Measurements from ENCODE around the gene SSR2.

DNA sequence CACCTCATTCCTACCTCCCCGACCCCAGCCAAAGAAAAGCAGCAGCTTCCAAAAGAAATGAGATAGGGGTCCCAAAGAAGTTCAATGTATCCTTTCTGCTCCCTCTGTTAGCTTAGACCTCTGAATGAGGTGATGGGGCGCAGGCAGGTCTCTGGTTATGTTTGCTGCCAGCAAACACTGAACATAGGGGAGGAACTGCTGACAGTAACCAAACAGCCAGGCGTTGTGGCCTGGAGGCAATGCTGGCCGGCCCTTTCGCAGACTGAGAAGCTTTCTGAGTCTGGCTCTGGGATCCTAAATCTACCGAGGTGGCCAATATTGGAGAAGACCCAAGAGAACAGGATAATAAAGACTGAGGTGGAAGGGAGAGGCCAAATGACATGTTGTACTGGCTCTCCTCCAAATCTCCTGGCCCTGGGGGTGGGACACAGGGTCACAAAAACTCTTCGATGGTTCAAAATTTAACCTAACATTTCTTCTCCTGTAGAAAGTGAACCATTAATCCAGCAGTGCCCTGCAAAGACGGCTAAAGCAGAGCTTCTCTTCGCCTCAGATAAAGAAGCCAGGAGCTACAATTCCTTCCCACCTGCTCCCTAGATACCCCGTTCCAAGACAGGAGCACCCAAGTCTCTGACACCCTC, 19.6 kb downstream of the SSR2 start:
- TF ChIP-seq, protein P1, sequence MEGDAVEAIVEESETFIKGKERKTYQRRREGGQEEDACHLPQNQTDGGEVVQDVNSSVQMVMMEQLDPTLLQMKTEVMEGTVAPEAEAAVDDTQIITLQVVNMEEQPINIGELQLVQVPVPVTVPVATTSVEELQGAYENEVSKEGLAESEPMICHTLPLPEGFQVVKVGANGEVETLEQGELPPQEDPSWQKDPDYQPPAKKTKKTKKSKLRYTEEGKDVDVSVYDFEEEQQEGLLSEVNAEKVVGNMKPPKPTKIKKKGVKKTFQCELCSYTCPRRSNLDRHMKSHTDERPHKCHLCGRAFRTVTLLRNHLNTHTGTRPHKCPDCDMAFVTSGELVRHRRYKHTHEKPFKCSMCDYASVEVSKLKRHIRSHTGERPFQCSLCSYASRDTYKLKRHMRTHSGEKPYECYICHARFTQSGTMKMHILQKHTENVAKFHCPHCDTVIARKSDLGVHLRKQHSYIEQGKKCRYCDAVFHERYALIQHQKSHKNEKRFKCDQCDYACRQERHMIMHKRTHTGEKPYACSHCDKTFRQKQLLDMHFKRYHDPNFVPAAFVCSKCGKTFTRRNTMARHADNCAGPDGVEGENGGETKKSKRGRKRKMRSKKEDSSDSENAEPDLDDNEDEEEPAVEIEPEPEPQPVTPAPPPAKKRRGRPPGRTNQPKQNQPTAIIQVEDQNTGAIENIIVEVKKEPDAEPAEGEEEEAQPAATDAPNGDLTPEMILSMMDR (conservative IDR thresholded peaks at IDR 0.05; ENCODE audit: low read length), result no peak
- no peak for TF ChIP-seq EZH2phosphoT487 (IDR thresholded peaks at IDR 0.05; ENCODE audit: borderline replicate concordance)
